Body of pancreas (tissue), 4 donors: ENCODE data around the gene EFCAB11.

Source experiments
- POLR2A ChIP-seq, 3 donors: fragments of 450-650 bp; IDR thresholded peaks; one replicate each; pipeline ENCODE4 v1.6.1; 2016; ENCODE audit warnings: antibody characterized with exemption in 3 of 3, mild to moderate bottlenecking in 2 of 3
- TF ChIP-seq, protein P1 (sequence below), 7 experiments: fragments of 450-650 bp in 4 of 7; fragments of 200-600 bp in 3 of 7; sonication (generic) in 3 of 7; IDR thresholded peaks; one replicate each; pipeline ENCODE4 v1.5.1; 2016 to 2019; ENCODE audit warnings: antibody characterized with exemption in 7 of 7

DNA sequence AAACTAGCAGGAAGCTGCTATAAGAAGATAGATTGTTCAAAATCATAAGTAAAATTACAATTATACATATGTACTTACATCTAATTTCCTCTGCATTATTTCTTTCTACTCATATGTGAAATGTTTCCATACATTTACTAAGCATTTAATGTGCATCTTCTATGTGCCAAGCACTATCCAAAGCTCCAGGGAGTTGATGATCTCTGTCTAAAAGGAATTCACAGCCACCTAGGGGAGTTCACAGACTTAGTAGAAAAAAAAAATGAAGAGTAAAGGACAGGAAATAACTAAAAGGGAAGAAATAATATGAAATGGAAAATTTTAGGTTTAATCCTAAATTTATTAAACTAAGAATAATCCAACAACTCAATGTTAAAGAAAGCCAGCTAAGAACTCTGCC, 91.7 kb downstream of the EFCAB11 start:
- TF ChIP-seq, protein P1, sequence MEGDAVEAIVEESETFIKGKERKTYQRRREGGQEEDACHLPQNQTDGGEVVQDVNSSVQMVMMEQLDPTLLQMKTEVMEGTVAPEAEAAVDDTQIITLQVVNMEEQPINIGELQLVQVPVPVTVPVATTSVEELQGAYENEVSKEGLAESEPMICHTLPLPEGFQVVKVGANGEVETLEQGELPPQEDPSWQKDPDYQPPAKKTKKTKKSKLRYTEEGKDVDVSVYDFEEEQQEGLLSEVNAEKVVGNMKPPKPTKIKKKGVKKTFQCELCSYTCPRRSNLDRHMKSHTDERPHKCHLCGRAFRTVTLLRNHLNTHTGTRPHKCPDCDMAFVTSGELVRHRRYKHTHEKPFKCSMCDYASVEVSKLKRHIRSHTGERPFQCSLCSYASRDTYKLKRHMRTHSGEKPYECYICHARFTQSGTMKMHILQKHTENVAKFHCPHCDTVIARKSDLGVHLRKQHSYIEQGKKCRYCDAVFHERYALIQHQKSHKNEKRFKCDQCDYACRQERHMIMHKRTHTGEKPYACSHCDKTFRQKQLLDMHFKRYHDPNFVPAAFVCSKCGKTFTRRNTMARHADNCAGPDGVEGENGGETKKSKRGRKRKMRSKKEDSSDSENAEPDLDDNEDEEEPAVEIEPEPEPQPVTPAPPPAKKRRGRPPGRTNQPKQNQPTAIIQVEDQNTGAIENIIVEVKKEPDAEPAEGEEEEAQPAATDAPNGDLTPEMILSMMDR (IDR thresholded peaks at IDR 0.05) = no peak
- no peak for TF ChIP-seq POLR2A (IDR thresholded peaks at IDR 0.05)
